ENCODE data around the gene SFXN2.

- no peak for TF ChIP-seq CTCF (IDR thresholded peaks at IDR 0.05; ENCODE audit: low read depth, low read length, poor library complexity, severe bottlenecking)
- TF ChIP-seq EZH2phosphoT487 (IDR thresholded peaks at IDR 0.05; ENCODE audit: borderline replicate concordance, low read length) = no peak
These were observed 48.7 kb downstream of the SFXN2 start for GRCh38 chr10:102763037-102763607.
